Common myeloid progenitor, CD34-positive (primary cell): ENCODE data around the gene ATP9B.

Experiments
- CTCF ChIA-PET: fragments of 350-600 bp; sonication (Branson Sonifier 250); formaldehyde crosslinking; loops from one replicate; lab custom pipeline; 2021; ENCODE audit warnings: antibody characterized with exemption; lab: Charles Lee
- POLR2A ChIA-PET: fragments of 350-600 bp; sonication (Branson Sonifier 250); formaldehyde crosslinking; loops from one replicate; lab custom pipeline; 2021; ENCODE audit warnings: antibody characterized with exemption; lab: Charles Lee
- DNase-seq, 3 donors: peaks; one replicate each; pipeline versions ENCODE4 v3.0.0 to v3.0.0-alpha.2; 2013
- H3K27ac ChIP-seq, 2 experiments: 1 replicate in 1 of 2; 2 replicates in 1 of 2; pipeline ENCODE4 v1.7.0; 2013; ENCODE audit warnings: inconsistent platforms in 2 of 2, low read length in 2 of 2, mild to moderate bottlenecking in 2 of 2, low read depth in 1 of 2, moderate library complexity in 1 of 2; ENCODE audit not compliant: severe bottlenecking in 2 of 2, insufficient read depth in 1 of 2, poor library complexity in 1 of 2
- H3K27me3 ChIP-seq, 5 experiments: replicated peaks in 2 of 5; 1 replicate in 3 of 5; 2 replicates in 2 of 5; pipeline versions ENCODE4 v1.6.1 to v1.7.0; 2013; ENCODE audit warnings: low read length in 4 of 5, mild to moderate bottlenecking in 2 of 5, moderate library complexity in 2 of 5, inconsistent platforms in 1 of 5; ENCODE audit not compliant: insufficient read depth in 5 of 5, control insufficient read depth in 4 of 5
- H3K36me3 ChIP-seq, 4 experiments: 1 replicate in 2 of 4; 2 replicates in 2 of 4; pipeline versions ENCODE4 v1.6.1 to v1.7.0; 2013; ENCODE audit warnings: low read length in 3 of 4, control low read depth in 1 of 4, mild to moderate bottlenecking in 1 of 4; ENCODE audit not compliant: control insufficient read depth in 4 of 4, insufficient read depth in 4 of 4
- H3K4me1 ChIP-seq, 4 experiments: 1 replicate in 3 of 4; 2 replicates in 1 of 4; pipeline versions ENCODE4 v1.6.1 to v1.7.1; 2013; ENCODE audit warnings: low read length in 3 of 4, mild to moderate bottlenecking in 3 of 4, control low read depth in 1 of 4, inconsistent platforms in 1 of 4, moderate library complexity in 1 of 4; ENCODE audit not compliant: control insufficient read depth in 4 of 4, insufficient read depth in 4 of 4; ENCODE audit errors: control extremely low read depth in 1 of 4
- H3K4me3 ChIP-seq, 7 experiments: 1 replicate in 4 of 7; 2 replicates in 3 of 7; pipeline versions ENCODE4 v1.5.1 to v1.7.0; 2013; ENCODE audit warnings: mild to moderate bottlenecking in 7 of 7, low read length in 6 of 7, moderate library complexity in 6 of 7, inconsistent platforms in 2 of 7, low read depth in 2 of 7, control low read depth in 1 of 7; ENCODE audit not compliant: insufficient read depth in 4 of 7, control insufficient read depth in 1 of 7; ENCODE audit errors: extremely low read depth in 1 of 7
- H3K9me3 ChIP-seq, 5 experiments: 1 replicate in 4 of 5; 2 replicates in 1 of 5; pipeline versions ENCODE4 v1.6.1 to v1.7.1; 2013; ENCODE audit warnings: low read length in 4 of 5, mild to moderate bottlenecking in 2 of 5, inconsistent platforms in 1 of 5, low read depth in 1 of 5, moderate library complexity in 1 of 5; ENCODE audit not compliant: control insufficient read depth in 4 of 5, insufficient read depth in 2 of 5; ENCODE audit errors: control extremely low read depth in 1 of 5
- WGBS: methylation state at CpG from one replicate; pipeline ENCODE4 v1.1.5; 2013; ENCODE audit not compliant: insufficient coverage; 5-methylcytosine and 5-hydroxymethylcytosine counted together

The ATP9B gene

GRCh38 chr18:79394534-79395307, 325.5 kb downstream of the ATP9B start:
- CTCF ChIA-PET: no interaction called here
- H3K4me1 ChIP-seq: peaks cover 0 to 64% (median 51%) of the 10 kb centered on the region in 4 experiments
- under 1% methylated on average over 50 of the region's 67 CpGs for WGBS
- H3K27me3 ChIP-seq: peaks cover 0 to 28% (median 10%) of the 10 kb centered on the region in 5 experiments
- H3K27ac ChIP-seq: no peak overlapping the region
- DNase-seq: peak in 2 of 3 donors; percentile 69 to 77
- POLR2A ChIA-PET: no interaction called here
- H3K36me3 ChIP-seq: no peaks in the 10 kb centered on the region
- H3K4me3 ChIP-seq: peak overlapping the region; percentile 33 to 71 (median 51)
- H3K9me3 ChIP-seq: no peaks in the 10 kb centered on the region

GRCh38 chr18:79395308-79395640, 326.1 kb downstream of the ATP9B start:
- ChIA-PET POLR2A (interaction anchor here (0.6 to 2.1 kb wide), 5 partner anchors 10 to 284 kb away, joined by 3 to 8 read pairs (median 4); partner anchors contain the start of gene CTDP1), CTCF (interaction anchor here (1.3 kb wide), 1 partner anchor 20 kb away, joined by 4 read pairs; no protein-coding TSS in a partner anchor)
- peaks cover 0 to 25% (median 10%) of the 10 kb centered on the region in 5 experiments for H3K27me3 ChIP-seq
- no peaks in the 10 kb centered on the region for H3K9me3 ChIP-seq
- peaks cover 0 to 63% (median 53%) of the 10 kb centered on the region in 4 experiments for H3K4me1 ChIP-seq
- 0% methylated on average over 2 of the region's 34 CpGs for WGBS
- no peak overlapping the region for H3K27ac ChIP-seq
- no peak for DNase-seq
- H3K36me3 ChIP-seq: no peaks in the 10 kb centered on the region
- H3K4me3 ChIP-seq: peak overlapping the region in 5 of 7 experiments; percentile 47 to 71 (median 60)

- DNase-seq: peak; percentile 77 to 90 (median 87)
- 0% methylated on average over 67 of the region's 91 CpGs for WGBS
- no peaks in the 10 kb centered on the region for H3K36me3 ChIP-seq
- peaks cover 0 to 63% (median 53%) of the 10 kb centered on the region in 4 experiments for H3K4me1 ChIP-seq
- CTCF ChIA-PET: interaction anchor here (1.0 to 1.5 kb wide), 8 partner anchors 10 to 132 kb away, joined by 3 to 7 read pairs (median 4); no protein-coding TSS in a partner anchor
- H3K4me3 ChIP-seq: peak within 1 kb of the TSS; percentile 51 to 82 (median 63)
- peaks cover 0 to 21% (median 10%) of the 10 kb centered on the region in 5 experiments for H3K27me3 ChIP-seq
- H3K27ac ChIP-seq: peak within 1 kb of the TSS in 1 of 2 experiments; percentile 49
- POLR2A ChIA-PET: interaction anchor here (0.6 to 2.1 kb wide), 5 partner anchors 10 to 284 kb away, joined by 3 to 8 read pairs (median 4); partner anchors contain the start of gene CTDP1
- no peaks in the 10 kb centered on the region for H3K9me3 ChIP-seq
These were observed 326.7 kb downstream of the ATP9B start, which contains the start of gene NFATC1 for GRCh38 chr18:79395761-79396404. NFATC1 (plus strand) TSS chr18:79395930; CDS start chr18:79396225, 295 bp downstream.

- H3K27me3 ChIP-seq: peaks cover 0 to 17% (median 10%) of the 10 kb centered on the region in 5 experiments
- H3K4me1 ChIP-seq: peaks cover 0 to 71% (median 60%) of the 10 kb centered on the region in 4 experiments
- peak in 1 of 3 donors; percentile 51 for DNase-seq
- H3K36me3 ChIP-seq: no peaks in the 10 kb centered on the region
- H3K27ac ChIP-seq: no peak overlapping the region
- ChIA-PET CTCF (interaction anchor here (0.9 to 2.0 kb wide), 13 partner anchors 9 to 131 kb away, joined by 3 to 7 read pairs (median 3); no protein-coding TSS in a partner anchor), POLR2A (interaction anchor here (0.5 to 2.1 kb wide), 5 partner anchors 9 to 284 kb away, joined by 3 to 8 read pairs (median 3); partner anchors contain the start of gene CTDP1)
- H3K4me3 ChIP-seq: peak overlapping the region; percentile 49 to 82 (median 63)
- no peaks in the 10 kb centered on the region for H3K9me3 ChIP-seq
- WGBS: 15% methylated on average over 56 of the region's 68 CpGs
These were observed 327.4 kb downstream of the ATP9B start for GRCh38 chr18:79396431-79397246.

- DNase-seq: no peak
- Histone ChIP-seq H3K4me1 (peaks cover 0 to 73% (median 66%) of the 10 kb centered on the region in 4 experiments), H3K27me3 (peaks cover 0 to 11% (median 7%) of the 10 kb centered on the region in 5 experiments), H3K9me3 (no peaks in the 10 kb centered on the region), H3K27ac (no peak overlapping the region), H3K4me3 (peak overlapping the region in 5 of 7 experiments; percentile 49 to 82 (median 71)), H3K36me3 (peaks cover 0 to 2% (median 0%) of the 10 kb centered on the region in 4 experiments)
- ChIA-PET POLR2A (interaction anchor here (0.5 to 2.1 kb wide), 3 partner anchors 8 to 283 kb away, joined by 3 to 8 read pairs (median 3); no protein-coding TSS in a partner anchor), CTCF (interaction anchor here (0.9 to 2.0 kb wide), 12 partner anchors 8 to 131 kb away, joined by 3 to 7 read pairs (median 3); no protein-coding TSS in a partner anchor)
- WGBS: 98% methylated on average over 19 of the region's 27 CpGs
These were observed 328.1 kb downstream of the ATP9B start for GRCh38 chr18:79397247-79397829.
